Caki2 (cell line): ENCODE results near the gene ANO4. TPM values are rescaled to one million over a fixed set of nuclear protein-coding genes. Genes with fewer than 3 reads are reported as not detected.
A peak's percentile ranks its signal among the peaks of the same experiment; 100 is the strongest.

Source experiments
- DNase-seq: peaks from one replicate; pipeline ENCODE4 v3.0.0-alpha.2; 2015; ENCODE audit warnings: low read depth
- in situ Hi-C: cut with HindIII; loops from 2 replicates; pipeline ENCODE4 v1.10.0; 2016; ENCODE audit warnings: low sequenced_read_pairs, low pct_unique_long_range_greater_than_20kb, mixed read lengths
- total RNA-seq: library from RNA; depleted of rRNA; stranded (reverse); fragments of >200 nt; shearing (Covaris generic); gene quantifications from 2 replicates; pipeline ENCODE4 v1.2.3, GENCODE V29; 2014; ENCODE audit warnings: low replicate concordance; rRNA removed

ANO4 gene
- 12.6 TPM in 1 of 2 replicates, not detected in the other for total RNA-seq

- no peak for DNase-seq
- in situ Hi-C loops: no loop called here
Measured at GRCh38 chr12:100794441-100795173, at the start of gene ANO4. Gene ANO4, plus strand, starts transcription at chr12:100794776. Its CDS starts 107,010 bp downstream, at chr12:100901786.

GRCh38 chr12:100745378-100746071 is 49.1 kb upstream of the ANO4 start:
- in situ Hi-C loops: no loop called here
- DNase-seq: no peak

- in situ Hi-C loops: no loop called here
- no peak for DNase-seq
Measured at GRCh38 chr12:100752841-100753240, 41.7 kb upstream of the ANO4 start.

- in situ Hi-C loops: no loop called here
- no peak for DNase-seq
Measured at GRCh38 chr12:100753837-100754236, 40.7 kb upstream of the ANO4 start.

GRCh38 chr12:100755186-100755585 is 39.4 kb upstream of the ANO4 start:
- DNase-seq: no peak
- in situ Hi-C loops: no loop called here

- in situ Hi-C loops: no loop called here
- DNase-seq: no peak
Measured at GRCh38 chr12:100758083-100758482, 36.5 kb upstream of the ANO4 start.

- no peak for DNase-seq
- in situ Hi-C loops: no loop called here
Measured at GRCh38 chr12:100767371-100767770, 27.2 kb upstream of the ANO4 start.

- in situ Hi-C loops: no loop called here
- DNase-seq: no peak
Measured at GRCh38 chr12:100767950-100768349, 26.6 kb upstream of the ANO4 start.

GRCh38 chr12:100778967-100779590 is 15.5 kb upstream of the ANO4 start:
- no peak for DNase-seq
- in situ Hi-C loops: no loop called here

GRCh38 chr12:100789146-100789545 is 5.4 kb upstream of the ANO4 start:
- in situ Hi-C loops: no loop called here
- DNase-seq: peak; percentile 8

- no peak for DNase-seq
- in situ Hi-C loops: no loop called here
Measured at GRCh38 chr12:100789975-100790374, 4.6 kb upstream of the ANO4 start.

- in situ Hi-C loops: no loop called here
- no peak for DNase-seq
Measured at GRCh38 chr12:100790552-100790951, 4.0 kb upstream of the ANO4 start.

GRCh38 chr12:100793182-100793581 is 1.4 kb upstream of the ANO4 start:
- no peak for DNase-seq
- in situ Hi-C loops: no loop called here

- DNase-seq: no peak
- in situ Hi-C loops: no loop called here
Measured at GRCh38 chr12:100795174-100795799, 711 bp downstream of the ANO4 start.

GRCh38 chr12:100795800-100796179 is 1.2 kb downstream of the ANO4 start:
- in situ Hi-C loops: no loop called here
- no peak for DNase-seq

- in situ Hi-C loops: no loop called here
- no peak for DNase-seq
Measured at GRCh38 chr12:100796621-100797020, 2.0 kb downstream of the ANO4 start.

GRCh38 chr12:100797246-100797645 is 2.7 kb downstream of the ANO4 start:
- no peak for DNase-seq
- in situ Hi-C loops: no loop called here

GRCh38 chr12:100797786-100798185 is 3.2 kb downstream of the ANO4 start:
- in situ Hi-C loops: no loop called here
- no peak for DNase-seq
